ENCODE results near the gene HMOX2.
A peak's percentile ranks its signal among the peaks of the same experiment; 100 is the strongest.

The HMOX2 gene

GRCh38 chr16:4475880-4476788 lies at the start of gene HMOX2:
Gene HMOX2, plus strand, starts transcription at chr16:4476398. Its CDS starts 29,127 bp downstream, at chr16:4505525.
- DNase-seq = peak; percentile 80

GRCh38 chr16:4426722-4427372 lies 49.4 kb upstream of the HMOX2 start:
- DNase-seq = no peak

GRCh38 chr16:4428500-4428899 lies 47.7 kb upstream of the HMOX2 start:
- DNase-seq = no peak

GRCh38 chr16:4431023-4431422 lies 45.2 kb upstream of the HMOX2 start:
- no peak for DNase-seq

- DNase-seq = no peak
Observed at GRCh38 chr16:4433228-4433627, 43.0 kb upstream of the HMOX2 start.

GRCh38 chr16:4433914-4434787 lies 42.0 kb upstream of the HMOX2 start:
- no peak for DNase-seq

GRCh38 chr16:4435337-4436067 lies 40.7 kb upstream of the HMOX2 start:
- no peak for DNase-seq

- DNase-seq = no peak
Observed at GRCh38 chr16:4437366-4437765, 38.8 kb upstream of the HMOX2 start.

GRCh38 chr16:4442371-4442770 lies 33.8 kb upstream of the HMOX2 start:
- DNase-seq = no peak

GRCh38 chr16:4443271-4443670 lies 32.9 kb upstream of the HMOX2 start:
- DNase-seq = no peak

- no peak for DNase-seq
Observed at GRCh38 chr16:4443986-4444385, 32.2 kb upstream of the HMOX2 start.

GRCh38 chr16:4450430-4450829 lies 25.8 kb upstream of the HMOX2 start:
- no peak for DNase-seq

GRCh38 chr16:4450931-4451519 lies 25.2 kb upstream of the HMOX2 start:
- DNase-seq = peak; percentile 13

GRCh38 chr16:4452674-4453073 lies 23.5 kb upstream of the HMOX2 start:
- DNase-seq = no peak

GRCh38 chr16:4454623-4455022 lies 21.6 kb upstream of the HMOX2 start:
- no peak for DNase-seq

GRCh38 chr16:4455081-4455480 lies 21.1 kb upstream of the HMOX2 start:
- DNase-seq = no peak

GRCh38 chr16:4455951-4456350 lies 20.2 kb upstream of the HMOX2 start:
- no peak for DNase-seq

- no peak for DNase-seq
Observed at GRCh38 chr16:4460936-4461249, 15.3 kb upstream of the HMOX2 start.

GRCh38 chr16:4461250-4462085 lies 14.7 kb upstream of the HMOX2 start:
- DNase-seq = no peak

- DNase-seq = no peak
Observed at GRCh38 chr16:4463522-4464163, 12.6 kb upstream of the HMOX2 start.
